Measurements from ENCODE around the gene MYORG. TPM values are rescaled to one million over a fixed set of nuclear protein-coding genes. Genes with fewer than 3 reads are reported as not detected.

Gene MYORG
- total and polyA plus RNA-seq, 2 experiments from 2014 or later, result 23.4 to 32.2 TPM

- Histone ChIP-seq H3K36me3 (replicated peaks; ENCODE audit: insufficient read depth, low read depth) (no peaks in the 10 kb centered on the region), H3K9me3 (ENCODE audit: low read depth) (no peaks in the 10 kb centered on the region), H4K20me1 (ENCODE audit: insufficient read depth, poor library complexity, severe bottlenecking) (no peaks in the 10 kb centered on the region), H3K4me3 (peak overlapping the region; percentile 43), H3K27ac (peak overlapping the region; percentile 88), H3K27me3 (peaks cover 11% of the 10 kb centered on the region), H3K79me2 (peaks cover 6% of the 10 kb centered on the region), H3K4me2 (peak overlapping the region; percentile 81), H3K4me1 (ENCODE audit: insufficient read depth) (peaks cover 21% of the 10 kb centered on the region), H2AFZ (peak overlapping the region; percentile 42), H3K9me2 (replicated peaks; ENCODE audit: insufficient read depth) (no peaks in the 10 kb centered on the region)
- WGBS (ENCODE audit: low lambda C conversion rate, missing lambda C conversion rate), result 14% methylated on average over 20 of the region's 21 CpGs
- DNase-seq (ENCODE audit: low spot score), result peak; percentile 72
- TF ChIP-seq EZH2phosphoT487 (IDR thresholded peaks at IDR 0.05; ENCODE audit: low read depth, severe bottlenecking, unreplicated experiment) (no peak), CTCF (IDR thresholded peaks at IDR 0.05; ENCODE audit: poor library complexity) (no peak), EZH2 (IDR thresholded peaks at IDR 0.05; ENCODE audit: borderline replicate concordance) (no peak)
These were observed 677 bp upstream of the MYORG start for GRCh38 chr9:34377404-34377746.

- no peak for TF ChIP-seq EZH2 (IDR thresholded peaks at IDR 0.05; ENCODE audit: borderline replicate concordance)
- TF ChIP-seq EZH2phosphoT487 (IDR thresholded peaks at IDR 0.05; ENCODE audit: low read depth, severe bottlenecking, unreplicated experiment), result no peak
- no peak for TF ChIP-seq CTCF (IDR thresholded peaks at IDR 0.05; ENCODE audit: poor library complexity)
- Histone ChIP-seq H3K27ac (peak overlapping the region; percentile 88), H3K4me1 (ENCODE audit: insufficient read depth) (peaks cover 18% of the 10 kb centered on the region), H3K27me3 (no peaks in the 10 kb centered on the region), H3K4me2 (peak overlapping the region; percentile 81), H4K20me1 (ENCODE audit: insufficient read depth, poor library complexity, severe bottlenecking) (no peaks in the 10 kb centered on the region), H3K79me2 (peaks cover 6% of the 10 kb centered on the region), H3K9me3 (ENCODE audit: low read depth) (no peaks in the 10 kb centered on the region), H2AFZ (peak overlapping the region; percentile 43), H3K4me3 (peak overlapping the region; percentile 43), H3K9me2 (replicated peaks; ENCODE audit: insufficient read depth) (no peaks in the 10 kb centered on the region), H3K36me3 (replicated peaks; ENCODE audit: insufficient read depth, low read depth) (no peaks in the 10 kb centered on the region)
- DNase-seq (ENCODE audit: low spot score), result peak; percentile 75
- 7% methylated on average over 19 of the region's 22 CpGs for WGBS (ENCODE audit: low lambda C conversion rate, missing lambda C conversion rate)
These were observed 650 bp downstream of the MYORG start for GRCh38 chr9:34375901-34376595.

- H3K4me1 ChIP-seq (ENCODE audit: insufficient read depth), result peaks cover 10% of the 10 kb centered on the region
- no peaks in the 10 kb centered on the region for H3K9me3 ChIP-seq (ENCODE audit: low read depth)
- H3K36me3 ChIP-seq (replicated peaks; ENCODE audit: insufficient read depth, low read depth), result no peaks in the 10 kb centered on the region
- H3K27me3 ChIP-seq, result no peaks in the 10 kb centered on the region
- 21% methylated on average over 5 of the region's 5 CpGs for WGBS (ENCODE audit: low lambda C conversion rate, missing lambda C conversion rate)
- H3K4me2 ChIP-seq, result peak overlapping the region; percentile 81
- H3K79me2 ChIP-seq, result peaks cover 6% of the 10 kb centered on the region
- H3K27ac ChIP-seq, result peak overlapping the region; percentile 88
- TF ChIP-seq EZH2phosphoT487 (IDR thresholded peaks at IDR 0.05; ENCODE audit: low read depth, severe bottlenecking, unreplicated experiment) (no peak), EZH2 (IDR thresholded peaks at IDR 0.05; ENCODE audit: borderline replicate concordance) (no peak), CTCF (IDR thresholded peaks at IDR 0.05; ENCODE audit: poor library complexity) (no peak)
- no peak overlapping the region for H2AFZ ChIP-seq
- no peaks in the 10 kb centered on the region for H4K20me1 ChIP-seq (ENCODE audit: insufficient read depth, poor library complexity, severe bottlenecking)
- DNase-seq (ENCODE audit: low spot score), result peak; percentile 78
- H3K9me2 ChIP-seq (replicated peaks; ENCODE audit: insufficient read depth), result no peaks in the 10 kb centered on the region
- H3K4me3 ChIP-seq, result no peak overlapping the region
These were observed 1.7 kb downstream of the MYORG start for GRCh38 chr9:34374905-34375552.
